T-helper 2 cell treated with Interferon-gamma antibody and Interleukin-4, amounts not matched to agents 100 ng/mL and 5 ng/mL, for 36 hours (primary cell): ENCODE data around the gene ENC1. TPM values are rescaled to one million over a fixed set of nuclear protein-coding genes. Genes with fewer than 3 reads are reported as not detected.

Experiments used
- intact Hi-C: fragments of 100-400 bp; cut with micrococcal nuclease; formaldehyde crosslinking; loops from one replicate; pipeline ENCODE4 v1.15.1; 2023
- total RNA-seq: library from RNA; stranded (reverse); gene quantifications from 2 replicates; pipeline ENCODE4 v1.2.3, GENCODE V29; 2022

The ENC1 gene
- total RNA-seq, 1 donor from 2014 or later = 1.00 TPM

GRCh38 chr5:74657165-74657564 lies 16.6 kb upstream of the ENC1 start:
- intact Hi-C loops = no loop called here

DNA sequence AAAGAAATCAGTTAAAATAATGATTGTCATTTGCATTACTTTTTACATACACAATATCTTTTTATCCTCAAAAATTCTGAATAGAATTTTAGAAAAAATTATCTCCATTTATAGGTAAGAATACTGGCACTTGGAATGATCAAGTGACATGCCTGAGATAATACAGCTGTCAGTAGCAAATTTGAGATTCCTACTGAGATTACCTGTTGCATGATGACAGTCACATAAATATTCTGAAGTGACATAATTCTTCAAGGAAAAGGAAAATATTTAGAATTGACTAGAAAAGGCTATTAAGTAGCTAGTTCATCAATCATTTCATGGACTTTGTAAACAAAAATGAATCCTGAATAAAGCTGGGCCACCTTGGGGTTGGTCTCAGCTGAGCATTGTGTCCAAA lies 15.2 kb upstream of the ENC1 start:
- intact Hi-C loops = no loop called here

DNA sequence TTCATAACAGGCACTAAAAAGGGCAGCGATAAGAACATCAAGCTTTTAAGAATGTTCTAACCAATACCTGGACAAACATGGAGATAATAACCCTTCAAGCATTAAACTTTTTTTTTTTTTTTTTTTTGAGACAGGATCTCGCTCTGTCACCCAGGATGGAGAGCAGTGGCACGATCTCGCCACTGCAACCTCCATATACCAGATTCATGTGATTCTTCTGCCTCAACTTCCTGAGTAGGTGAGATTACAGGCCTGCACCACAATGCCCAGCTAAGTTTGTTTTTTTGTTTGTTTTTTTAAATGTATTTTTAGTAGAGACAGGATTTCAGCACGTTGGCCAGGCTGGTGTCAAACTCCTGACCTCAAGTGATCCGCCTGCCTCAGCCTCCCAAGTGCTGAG lies 14.7 kb upstream of the ENC1 start:
- intact Hi-C loops = no loop called here

- intact Hi-C loops = no loop called here
Observed at GRCh38 chr5:74653991-74654390, 13.5 kb upstream of the ENC1 start.

DNA sequence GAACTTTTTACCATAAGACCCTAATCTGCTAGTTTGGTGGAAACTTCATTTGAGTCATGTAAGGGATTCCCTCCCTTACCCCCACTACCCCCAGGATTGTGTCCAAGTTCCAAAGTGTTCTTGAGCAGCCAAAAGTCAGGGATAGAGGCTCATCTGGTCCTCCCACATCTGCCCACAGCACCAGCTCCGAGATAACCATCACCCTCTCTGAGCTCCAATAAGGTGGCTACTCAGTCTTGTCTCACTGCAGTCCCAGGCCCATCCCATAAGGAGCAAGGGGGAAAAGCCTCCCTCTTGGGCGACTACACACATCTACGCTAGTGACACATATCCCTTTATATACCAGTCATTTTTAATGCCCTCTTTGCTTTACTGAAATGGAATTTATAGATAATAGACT lies 12.0 kb upstream of the ENC1 start:
- intact Hi-C loops = no loop called here

DNA sequence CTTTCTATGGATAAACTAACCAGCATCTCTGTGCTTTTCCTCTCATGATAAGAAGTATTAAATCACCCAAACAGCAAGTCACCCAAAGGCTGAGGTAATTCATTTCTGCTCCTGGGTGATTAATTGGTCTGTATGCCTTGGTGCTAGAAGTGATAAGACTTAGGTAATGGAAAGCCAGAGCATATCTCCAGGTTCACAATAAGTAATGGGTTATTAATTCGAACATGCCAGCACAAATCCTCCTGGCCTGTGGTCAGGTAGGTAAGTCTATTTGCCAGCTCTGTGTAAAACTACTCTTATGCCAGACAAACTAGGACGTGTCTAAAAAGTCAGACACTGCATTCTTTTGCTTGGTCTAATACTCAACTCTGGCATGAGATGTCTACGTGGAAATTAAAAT lies 11.2 kb upstream of the ENC1 start:
- intact Hi-C loops = no loop called here

- intact Hi-C loops = loop anchor here (1.0 to 10.0 kb wide), 4 partner anchors 145 to 1057 kb away; no protein-coding TSS in a partner anchor
Observed at GRCh38 chr5:74649421-74649973, 9.0 kb upstream of the ENC1 start.

DNA sequence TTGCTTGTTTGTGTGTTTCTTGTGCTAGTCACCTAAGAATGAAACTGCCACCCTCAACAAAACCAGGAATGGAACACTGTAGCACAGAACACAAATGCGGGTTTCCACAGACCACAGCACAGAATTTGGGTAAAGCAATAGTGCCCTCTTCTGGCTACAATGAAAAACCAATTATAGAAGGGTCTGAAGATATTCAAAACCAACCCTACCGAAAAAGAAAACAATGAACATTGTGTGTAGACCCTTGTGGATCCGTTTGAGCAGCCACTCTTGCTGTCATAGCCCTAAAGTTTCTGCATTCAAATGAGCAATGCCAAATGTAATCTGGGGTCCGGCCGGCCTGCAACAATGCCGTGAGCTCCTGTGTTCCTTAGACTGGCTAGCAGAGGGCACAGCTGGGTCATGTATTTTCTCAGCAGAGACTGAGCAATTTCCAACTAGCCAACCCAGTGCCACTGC lies 8.3 kb upstream of the ENC1 start:
- intact Hi-C loops = loop anchor here (1.0 to 10.0 kb wide), 4 partner anchors 144 to 1057 kb away; no protein-coding TSS in a partner anchor

DNA sequence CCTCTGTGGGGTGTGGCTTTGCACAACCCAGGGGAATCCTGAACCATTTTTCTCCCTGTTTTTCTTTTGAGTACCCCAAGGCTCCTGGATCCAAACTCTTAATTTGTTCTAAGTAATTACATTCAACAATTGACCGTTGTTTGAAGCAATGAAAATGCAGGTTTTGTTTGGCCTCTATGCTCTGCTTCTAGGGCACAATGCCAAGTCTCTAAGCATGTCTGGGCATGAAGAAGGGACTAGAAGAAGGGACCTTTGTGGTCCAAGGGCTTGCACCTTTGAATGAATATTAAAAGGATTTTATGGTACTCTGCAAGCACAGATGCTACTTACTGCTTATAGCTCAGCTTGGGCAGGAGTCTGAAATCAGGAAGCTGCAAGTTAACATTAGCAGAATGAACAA lies 6.6 kb upstream of the ENC1 start:
- intact Hi-C loops = loop anchor here (5.0 to 10.0 kb wide), 3 partner anchors 142 to 1055 kb away; no protein-coding TSS in a partner anchor

DNA sequence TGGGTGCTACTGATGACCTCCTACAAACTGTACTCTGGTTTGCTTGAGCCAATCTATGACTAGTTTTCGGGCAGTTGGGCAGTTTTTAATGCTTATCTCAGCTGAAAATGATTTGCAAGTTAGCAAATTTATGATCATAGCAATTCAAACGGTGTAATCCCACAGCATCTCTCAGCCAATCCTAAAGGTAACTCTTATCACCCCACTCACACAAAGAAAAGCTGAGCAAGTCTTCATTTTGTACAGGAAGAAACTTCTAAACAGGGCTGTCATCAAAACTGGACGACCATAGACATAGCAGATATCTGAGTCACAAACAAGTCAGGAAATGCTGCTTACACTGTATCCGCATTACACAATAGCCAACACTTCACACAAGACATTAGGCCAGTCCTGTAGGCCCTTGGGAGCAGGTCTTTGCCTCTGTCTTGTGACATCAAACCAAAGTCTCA lies 2.6 kb upstream of the ENC1 start:
- intact Hi-C loops = loop anchor here (10.0 kb wide), 2 partner anchors 138 to 248 kb away; no protein-coding TSS in a partner anchor

- intact Hi-C loops = loop anchor here (10.0 kb wide), 2 partner anchors 138 to 248 kb away; no protein-coding TSS in a partner anchor
Observed at GRCh38 chr5:74642543-74642863, 2.0 kb upstream of the ENC1 start.

DNA sequence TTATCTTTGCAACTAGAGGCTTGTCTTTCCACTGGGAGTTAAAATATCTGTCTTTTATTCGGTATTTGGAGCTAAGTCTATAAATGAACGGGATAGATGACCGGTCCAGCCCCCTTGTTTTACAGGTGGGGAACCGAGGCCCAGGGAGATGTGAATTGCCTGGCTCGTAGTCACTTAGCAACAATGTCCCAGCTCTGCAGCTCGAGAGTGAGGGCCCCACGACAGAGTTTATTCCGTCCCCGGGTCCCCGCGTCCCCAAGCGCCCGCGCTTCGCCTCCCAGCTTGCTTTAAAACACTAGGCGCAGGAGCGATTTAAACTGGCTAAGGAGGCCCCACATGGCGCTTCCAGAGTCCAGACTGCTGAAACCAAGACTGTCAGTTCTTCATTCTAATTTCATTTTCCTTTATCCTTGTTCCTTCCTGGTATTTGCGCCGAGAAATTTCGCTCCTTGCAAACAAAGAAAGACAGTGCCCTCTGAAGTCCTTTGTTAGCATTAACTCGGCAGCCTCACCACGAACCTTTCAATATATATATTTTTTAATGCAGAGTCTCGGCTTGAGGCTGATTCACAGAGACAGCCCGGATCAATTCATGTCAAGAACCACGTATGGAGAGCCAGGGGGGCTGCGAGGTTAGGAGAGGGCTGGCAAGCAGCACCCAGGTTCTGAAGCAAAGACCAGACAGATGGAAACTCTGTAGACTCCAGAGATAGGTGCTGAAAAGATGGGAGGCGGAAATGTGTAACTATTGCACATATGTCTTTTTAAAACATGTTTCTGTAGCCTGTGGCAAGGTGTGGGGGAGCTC lies 1.4 kb upstream of the ENC1 start:
- intact Hi-C loops = loop anchor here (2.0 to 10.0 kb wide), 4 partner anchors 63 to 739 kb away; no protein-coding TSS in a partner anchor

DNA sequence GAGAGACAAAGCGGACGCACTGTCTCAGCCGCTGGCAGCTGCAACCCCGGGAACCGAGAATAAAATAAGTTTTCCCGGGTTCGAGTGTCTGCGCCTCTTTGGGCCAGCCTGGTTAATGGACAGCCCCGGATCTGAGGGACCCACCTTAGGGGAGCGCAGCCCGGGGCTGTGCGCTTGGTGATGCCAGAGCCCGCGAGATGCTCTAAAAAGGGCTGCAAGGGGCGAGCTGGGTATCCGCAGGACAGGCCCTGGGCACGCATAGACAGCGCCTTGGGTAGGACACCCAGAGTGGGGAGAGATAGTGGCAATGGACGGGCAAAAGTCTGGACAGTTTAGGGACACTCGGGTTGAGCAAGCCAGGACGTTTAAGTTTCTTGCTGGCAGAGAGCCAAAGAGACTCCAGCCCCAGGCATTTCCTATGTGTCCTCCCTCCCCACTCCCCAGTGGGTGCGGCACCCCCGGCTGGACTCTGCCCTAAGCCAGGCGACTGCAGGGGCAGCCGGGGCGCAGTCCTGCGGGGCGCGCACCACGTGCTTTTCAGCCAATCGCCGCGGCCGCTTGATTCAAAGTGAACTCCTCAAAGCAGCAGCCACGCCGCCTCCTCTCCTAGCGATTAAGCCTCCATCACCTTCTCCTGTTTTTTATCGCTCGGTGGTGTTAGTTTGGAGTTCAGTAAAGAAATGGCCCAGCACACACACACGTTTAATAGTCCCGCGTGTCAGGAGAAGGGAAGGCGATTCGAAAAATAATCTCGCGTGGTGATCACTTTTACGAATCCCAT lies 616 bp upstream of the ENC1 start:
- intact Hi-C loops = loop anchor here (1.0 to 10.0 kb wide), 5 partner anchors 10 to 738 kb away; no protein-coding TSS in a partner anchor

DNA sequence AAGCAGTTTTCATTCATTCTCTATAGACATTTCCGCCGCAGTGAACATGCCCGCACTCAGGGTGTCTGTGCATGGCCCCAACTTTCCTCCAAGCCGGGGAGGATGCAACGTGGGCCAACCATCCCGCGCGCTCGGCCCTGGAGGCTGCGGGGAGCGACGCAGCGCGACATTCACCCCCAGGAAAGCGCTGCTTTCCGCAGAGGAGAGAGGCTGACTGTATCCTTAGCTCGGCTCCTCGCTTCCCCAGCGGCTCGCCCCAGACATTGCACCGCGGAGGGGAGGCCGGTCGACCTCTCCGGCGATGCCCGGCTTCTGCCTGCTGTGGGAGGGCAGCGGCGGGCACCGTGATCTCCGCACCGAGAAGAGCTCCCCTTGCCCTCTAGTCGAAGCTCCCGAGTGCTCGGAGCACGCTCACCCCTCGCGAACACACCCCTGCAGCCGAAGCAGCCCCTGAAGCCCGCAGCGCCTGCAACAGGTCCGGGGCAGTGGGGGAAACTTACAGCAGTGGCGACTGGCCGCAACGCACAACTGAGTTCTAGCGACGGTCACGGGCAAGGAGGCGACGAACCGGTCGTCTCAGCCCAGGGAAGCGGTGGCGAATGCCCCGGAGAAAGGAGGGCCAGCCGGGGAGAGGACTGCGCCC lies 600 bp downstream of the ENC1 start:
- intact Hi-C loops = loop anchor here (1.0 to 10.0 kb wide), 5 partner anchors 9 to 737 kb away; no protein-coding TSS in a partner anchor

- intact Hi-C loops = no loop called here
Observed at GRCh38 chr5:74638970-74639806, 1.3 kb downstream of the ENC1 start.

DNA sequence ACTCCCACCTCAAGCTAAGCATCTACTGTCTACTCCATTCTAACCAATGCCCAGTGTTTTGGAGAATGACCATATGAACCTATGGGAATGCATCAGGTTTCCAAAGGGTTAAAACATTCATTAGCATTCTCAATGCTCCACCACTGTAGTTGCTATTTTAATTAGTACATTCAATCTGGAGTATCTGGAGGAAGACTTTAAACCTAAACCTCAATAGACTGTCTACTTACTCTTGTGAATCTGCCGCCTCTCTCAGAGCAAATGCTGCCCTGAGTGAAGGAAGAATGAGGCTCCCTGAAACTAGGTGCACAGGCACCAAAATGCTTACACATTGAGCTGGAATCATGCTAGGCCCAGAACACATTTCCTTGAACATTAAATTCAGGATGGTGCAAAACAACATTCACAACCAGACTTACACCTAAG lies 2.0 kb downstream of the ENC1 start:
- intact Hi-C loops = no loop called here

- intact Hi-C loops = no loop called here
Observed at GRCh38 chr5:74636552-74636951, 4.0 kb downstream of the ENC1 start.

GRCh38 chr5:74636149-74636548 lies 4.4 kb downstream of the ENC1 start:
- intact Hi-C loops = no loop called here

- intact Hi-C loops = no loop called here
Observed at GRCh38 chr5:74634611-74635286, 5.8 kb downstream of the ENC1 start.

GRCh38 chr5:74633695-74634094 lies 6.8 kb downstream of the ENC1 start:
- intact Hi-C loops = no loop called here
